Neuronal stem cell (in vitro differentiated cells): ENCODE results near the gene UBL5.

Experiments
- DNase-seq: peaks from one replicate; pipeline ENCODE4 v3.0.0-alpha.2; 2013; ENCODE audit warnings: low spot score
- H2AFZ ChIP-seq: one replicate; pipeline ENCODE4 v1.6.1; 2013; ENCODE audit warnings: mild to moderate bottlenecking, low read length, inconsistent platforms
- H2AK5ac ChIP-seq: 2 replicates; pipeline ENCODE4 v1.6.1; 2013; ENCODE audit warnings: low read depth, mild to moderate bottlenecking, inconsistent platforms, low read length, moderate library complexity, mixed read lengths
- H2BK120ac ChIP-seq: 2 replicates; pipeline ENCODE4 v1.6.1; 2013; ENCODE audit warnings: low read depth, mild to moderate bottlenecking, inconsistent platforms, low read length, moderate library complexity, mixed read lengths
- H2BK12ac ChIP-seq: one replicate; pipeline ENCODE4 v1.6.1; 2013; ENCODE audit warnings: low read length, inconsistent platforms
- H2BK15ac ChIP-seq: 2 replicates; pipeline ENCODE4 v1.6.1; 2013; ENCODE audit warnings: mild to moderate bottlenecking, low read length, inconsistent platforms, mixed read lengths
- H2BK5ac ChIP-seq: one replicate; pipeline ENCODE4 v1.6.1; 2013; ENCODE audit warnings: inconsistent platforms, mild to moderate bottlenecking, low read length, moderate library complexity
- H3K14ac ChIP-seq: one replicate; pipeline ENCODE4 v1.6.1; 2013; ENCODE audit warnings: low read length, inconsistent platforms
- H3K18ac ChIP-seq: 2 replicates; pipeline ENCODE4 v1.6.1; 2013; ENCODE audit warnings: low read length, inconsistent platforms
- H3K23ac ChIP-seq: 2 replicates; pipeline ENCODE4 v1.6.1; 2013; ENCODE audit warnings: low read depth, mild to moderate bottlenecking, mixed read lengths, low read length, inconsistent platforms; ENCODE audit not compliant: poor library complexity
- H3K27ac ChIP-seq: replicated peaks from 3 replicates; pipeline ENCODE4 v1.5.1; 2013; ENCODE audit warnings: low read length, inconsistent platforms
- H3K27me3 ChIP-seq, 3 experiments: 2 replicates each; pipeline ENCODE4 v1.6.1; 2013; ENCODE audit warnings: low read length in 3 of 3, mild to moderate bottlenecking in 2 of 3, inconsistent platforms in 1 of 3, low read depth in 1 of 3, mixed read lengths in 1 of 3, moderate library complexity in 1 of 3; ENCODE audit not compliant: control insufficient read depth in 3 of 3, insufficient read depth in 3 of 3
- H3K36me3 ChIP-seq, 2 donors: replicated peaks in 1 of 2; 2 replicates each; pipeline ENCODE4 v1.6.1; 2013; ENCODE audit warnings: low read length in 2 of 2; ENCODE audit not compliant: control insufficient read depth in 2 of 2, insufficient read depth in 2 of 2
- H3K4ac ChIP-seq: 2 replicates; pipeline ENCODE4 v1.6.1; 2013; ENCODE audit warnings: inconsistent platforms, mild to moderate bottlenecking, low read length, moderate library complexity
- H3K4me1 ChIP-seq, 2 donors: 1 replicate in 1 of 2; 2 replicates in 1 of 2; pipeline ENCODE4 v1.6.1; 2013; ENCODE audit warnings: low read length in 2 of 2, low read depth in 1 of 2; ENCODE audit not compliant: control insufficient read depth in 2 of 2, insufficient read depth in 1 of 2
- H3K4me2 ChIP-seq: one replicate; pipeline ENCODE4 v1.6.1; 2013; ENCODE audit warnings: mild to moderate bottlenecking, low read length, inconsistent platforms; ENCODE audit not compliant: insufficient read depth, poor library complexity, severe bottlenecking
- H3K4me3 ChIP-seq, 2 donors: 2 replicates each; pipeline ENCODE4 v1.5.1; 2013; ENCODE audit warnings: low read length in 2 of 2, mild to moderate bottlenecking in 2 of 2, inconsistent platforms in 1 of 2, moderate library complexity in 1 of 2
- H3K79me1 ChIP-seq: one replicate; pipeline ENCODE4 v1.6.1; 2013; ENCODE audit warnings: low read depth, mild to moderate bottlenecking, inconsistent platforms, low read length, moderate library complexity
- H3K9ac ChIP-seq: one replicate; pipeline ENCODE4 v1.6.1; 2013; ENCODE audit warnings: mild to moderate bottlenecking, low read depth, low read length, inconsistent platforms; ENCODE audit not compliant: poor library complexity
- H3K9me3 ChIP-seq, 2 donors: replicated peaks in 1 of 2; 2 replicates each; pipeline versions ENCODE3 to v1.6.1; 2013; ENCODE audit warnings: low read length in 2 of 2, mild to moderate bottlenecking in 2 of 2, inconsistent platforms in 1 of 2, low read depth in 1 of 2, mixed read lengths in 1 of 2, moderate library complexity in 1 of 2; ENCODE audit not compliant: control insufficient read depth in 2 of 2, insufficient read depth in 1 of 2
- H4K8ac ChIP-seq: one replicate; pipeline ENCODE4 v1.6.1; 2013; ENCODE audit warnings: low read depth, mild to moderate bottlenecking, inconsistent platforms, low read length, moderate library complexity
- H4K91ac ChIP-seq: one replicate; pipeline ENCODE4 v1.6.1; 2013; ENCODE audit warnings: low read length, low read depth, mild to moderate bottlenecking, inconsistent platforms; ENCODE audit not compliant: poor library complexity
- WGBS, 2 donors: extraction: QIAGEN DNeasy Blood & Tissue Kit; methylation state at CpG; one replicate each; pipeline ENCODE4 v1.1.7; 2013; ENCODE audit warnings: missing lambda C conversion rate in 2 of 2, mixed read lengths in 1 of 2; ENCODE audit not compliant: insufficient read length in 2 of 2, insufficient replicate concordance in 1 of 2; ENCODE audit errors: extremely low coverage in 2 of 2; 5-methylcytosine and 5-hydroxymethylcytosine counted together

The UBL5 gene

DNA sequence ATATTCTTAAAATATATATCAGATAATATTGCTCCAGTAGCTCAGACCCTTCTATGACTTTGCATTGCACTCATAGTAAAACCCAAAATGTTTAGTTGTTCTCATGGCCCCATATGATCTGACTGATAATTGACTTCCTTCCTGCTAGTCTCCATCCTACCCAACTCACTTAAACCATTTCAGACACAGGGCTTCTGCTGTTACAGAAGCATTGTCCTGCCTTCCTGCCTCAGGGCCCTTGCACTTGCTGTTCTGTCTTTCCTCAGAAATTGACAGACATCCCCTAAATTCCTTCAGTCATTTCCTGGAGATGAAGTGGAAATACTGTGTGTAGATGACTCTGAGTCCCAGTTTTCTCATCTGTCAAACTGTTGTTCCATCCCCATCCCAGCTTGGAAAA lies 28.6 kb upstream of the UBL5 start:
- no peak for DNase-seq
- H2AK5ac ChIP-seq = no peak overlapping the region
- H3K27ac ChIP-seq = no peak overlapping the region
- no peak overlapping the region for H3K14ac ChIP-seq
- no peaks in the 10 kb centered on the region for H3K27me3 ChIP-seq
- no peak overlapping the region for H3K4ac ChIP-seq
- no peak overlapping the region for H3K18ac ChIP-seq
- H3K4me1 ChIP-seq = no peaks in the 10 kb centered on the region
- H4K91ac ChIP-seq = no peak overlapping the region
- H2BK15ac ChIP-seq = no peak overlapping the region
- no peak overlapping the region for H4K8ac ChIP-seq
- H3K9me3 ChIP-seq = no peaks in the 10 kb centered on the region
- H3K4me2 ChIP-seq = no peak overlapping the region
- no peak overlapping the region for H2BK12ac ChIP-seq
- no peak overlapping the region for H3K23ac ChIP-seq
- H2AFZ ChIP-seq = no peak overlapping the region
- no peak overlapping the region for H2BK120ac ChIP-seq
- no peak overlapping the region for H3K4me3 ChIP-seq
- peaks cover 0 to 11% of the 10 kb centered on the region in 2 donors for H3K36me3 ChIP-seq
- no peak overlapping the region for H2BK5ac ChIP-seq
- no peaks in the 10 kb centered on the region for H3K79me1 ChIP-seq
- H3K9ac ChIP-seq = no peak overlapping the region

GRCh38 chr19:9801976-9802375 lies 25.7 kb upstream of the UBL5 start:
- Histone ChIP-seq H2AK5ac (no peak overlapping the region), H3K4ac (no peak overlapping the region), H4K91ac (no peak overlapping the region), H3K36me3 (peaks cover 6 to 32% of the 10 kb centered on the region in 2 donors), H3K4me1 (no peaks in the 10 kb centered on the region), H2BK120ac (no peak overlapping the region), H4K8ac (no peak overlapping the region), H3K9me3 (no peaks in the 10 kb centered on the region), H3K14ac (no peak overlapping the region), H3K79me1 (no peaks in the 10 kb centered on the region), H3K9ac (no peak overlapping the region), H2BK15ac (no peak overlapping the region), H3K4me3 (no peak overlapping the region), H3K18ac (no peak overlapping the region), H2AFZ (no peak overlapping the region), H3K23ac (no peak overlapping the region), H3K4me2 (no peak overlapping the region), H3K27ac (no peak overlapping the region), H3K27me3 (no peaks in the 10 kb centered on the region), H2BK12ac (no peak overlapping the region), H2BK5ac (no peak overlapping the region)
- no peak for DNase-seq
- no CpG with 5 or more reads among the region's 10 CpGs for WGBS, 2 donors

DNA sequence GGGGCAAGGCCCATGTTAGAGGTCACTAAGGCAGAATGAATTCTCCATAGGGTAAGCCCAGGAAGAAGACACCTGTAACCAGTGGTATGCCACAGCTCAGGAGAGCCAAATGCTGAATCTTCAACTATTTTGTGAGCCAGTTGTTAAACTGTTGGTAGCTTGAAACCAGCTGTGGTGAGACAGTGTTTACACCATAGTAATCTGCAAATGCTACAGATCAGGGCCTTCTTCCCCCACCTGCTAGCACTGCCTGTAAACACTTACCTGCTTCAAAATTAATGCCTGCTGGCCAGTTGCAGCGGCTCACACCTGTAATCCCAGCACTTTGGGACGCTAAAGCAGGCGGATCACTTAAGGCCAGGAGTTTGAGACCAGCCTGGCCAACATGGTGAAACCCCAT lies 20.9 kb upstream of the UBL5 start:
- peaks cover 31 to 74% of the 10 kb centered on the region in 2 donors for H3K36me3 ChIP-seq
- no peaks in the 10 kb centered on the region for H3K27me3 ChIP-seq
- no peak overlapping the region for H3K4me2 ChIP-seq
- no peak overlapping the region for H2AK5ac ChIP-seq
- no peak overlapping the region for H3K4ac ChIP-seq
- no peak overlapping the region for H4K91ac ChIP-seq
- no peak overlapping the region for H2BK12ac ChIP-seq
- no peak overlapping the region for H2BK5ac ChIP-seq
- no peak overlapping the region for H3K9ac ChIP-seq
- DNase-seq = no peak
- H3K14ac ChIP-seq = no peak overlapping the region
- H3K79me1 ChIP-seq = peaks cover 2% of the 10 kb centered on the region
- no peaks in the 10 kb centered on the region for H3K9me3 ChIP-seq
- H2AFZ ChIP-seq = no peak overlapping the region
- no peak overlapping the region for H2BK120ac ChIP-seq
- no peak overlapping the region for H3K27ac ChIP-seq
- no peak overlapping the region for H4K8ac ChIP-seq
- H3K18ac ChIP-seq = no peak overlapping the region
- H3K4me1 ChIP-seq = no peaks in the 10 kb centered on the region
- no CpG with 5 or more reads among the region's 3 CpGs for WGBS, 2 donors
- no peak overlapping the region for H3K4me3 ChIP-seq
- H3K23ac ChIP-seq = no peak overlapping the region
- H2BK15ac ChIP-seq = no peak overlapping the region

GRCh38 chr19:9808855-9809824 lies 18.6 kb upstream of the UBL5 start:
- H3K9ac ChIP-seq = no peak overlapping the region
- H2BK12ac ChIP-seq = no peak overlapping the region
- no peak overlapping the region for H3K27ac ChIP-seq
- no peak overlapping the region for H2BK120ac ChIP-seq
- H3K18ac ChIP-seq = no peak overlapping the region
- no peak overlapping the region for H2AK5ac ChIP-seq
- no peak overlapping the region for H3K4me3 ChIP-seq
- H3K23ac ChIP-seq = no peak overlapping the region
- H3K4me2 ChIP-seq = no peak overlapping the region
- peaks cover 31 to 70% of the 10 kb centered on the region in 2 donors for H3K36me3 ChIP-seq
- DNase-seq = no peak
- no peak overlapping the region for H2AFZ ChIP-seq
- H3K79me1 ChIP-seq = peaks cover 2% of the 10 kb centered on the region
- no peak overlapping the region for H4K91ac ChIP-seq
- H2BK15ac ChIP-seq = no peak overlapping the region
- H4K8ac ChIP-seq = peak overlapping the region; percentile 96
- WGBS, 2 donors = no CpG with 5 or more reads among the region's 11 CpGs
- no peaks in the 10 kb centered on the region for H3K27me3 ChIP-seq
- no peak overlapping the region for H2BK5ac ChIP-seq
- H3K4me1 ChIP-seq = no peaks in the 10 kb centered on the region
- H3K14ac ChIP-seq = no peak overlapping the region
- H3K4ac ChIP-seq = no peak overlapping the region
- H3K9me3 ChIP-seq = no peaks in the 10 kb centered on the region
